OCI-LY3 (cell line): ENCODE measurements around the gene BRCA1.

Experiments
- H2AFZ ChIP-seq: fragments of 200-600, 300-600 bp; shearing (Covaris generic); 2 replicates; pipeline ENCODE4 v1.6.0; 2014; ENCODE audit warnings: antibody characterized with exemption, low read depth, low read length
- H3K27ac ChIP-seq: fragments of 200-600, 300-600 bp; sonication (generic); 2 replicates; pipeline ENCODE4 v1.5.1; 2014; ENCODE audit warnings: mild to moderate bottlenecking, low read length, moderate library complexity, mixed read lengths
- H3K27me3 ChIP-seq: fragments of 200-600, 300-600 bp; sonication (generic); 2 replicates; pipeline ENCODE4 v1.6.1; 2014; ENCODE audit warnings: low read depth, low read length, mixed read lengths
- H3K36me3 ChIP-seq: fragments of 200-600, 300-600 bp; sonication (generic); replicated peaks from 2 replicates; pipeline ENCODE3; 2014; ENCODE audit warnings: low read depth, low read length, mixed read lengths
- H3K4me1 ChIP-seq: fragments of 300-600, 200-600 bp; sonication (generic); 2 replicates; pipeline ENCODE4 v1.6.1; 2014; ENCODE audit warnings: low read length, mixed read lengths
- H3K4me2 ChIP-seq: fragments of 200-600, 300-600 bp; sonication (generic); 2 replicates; pipeline ENCODE4 v1.6.1; 2014; ENCODE audit warnings: low read length, mixed read lengths
- H3K4me3 ChIP-seq: fragments of 300-600, 200-600 bp; sonication (generic); 2 replicates; pipeline ENCODE4 v1.5.1; 2014; ENCODE audit warnings: antibody characterized with exemption, mild to moderate bottlenecking, low read length, moderate library complexity
- H3K79me2 ChIP-seq: fragments of 300-600, 200-600 bp; shearing (Covaris generic); 2 replicates; pipeline ENCODE4 v1.6.1; 2014; ENCODE audit warnings: mild to moderate bottlenecking, low read length, mixed read lengths
- H3K9ac ChIP-seq: fragments of 300-600, 200-600 bp; shearing (Covaris generic); 2 replicates; pipeline ENCODE4 v1.6.0; 2014; ENCODE audit warnings: mild to moderate bottlenecking, low read length, moderate library complexity
- H3K9me3 ChIP-seq: fragments of 200-600, 300-600 bp; shearing (Covaris generic); 2 replicates; pipeline ENCODE4 v1.6.1; 2014; ENCODE audit warnings: low read length, mixed read lengths; ENCODE audit not compliant: insufficient read depth
- H4K20me1 ChIP-seq: fragments of 200-600, 300-600 bp; sonication (generic); 2 replicates; pipeline ENCODE4 v1.6.1; 2016; ENCODE audit warnings: low read length, mixed read lengths; ENCODE audit not compliant: insufficient read depth
- EZH2phosphoT487 ChIP-seq: fragments of 200-600 bp; shearing (Covaris generic); IDR thresholded peaks from 2 replicates; pipeline ENCODE4 v1.6.1; 2018; ENCODE audit warnings: antibody characterized with exemption, mixed run types, low read depth
- TF ChIP-seq, protein P1 (sequence below): fragments of 200-600, 300-600 bp; sonication (generic); IDR thresholded peaks from 2 replicates; pipeline ENCODE4 v1.5.1; 2014; ENCODE audit warnings: antibody characterized with exemption, low read length, low read depth

The BRCA1 gene

GRCh38 chr17:43070872-43071271 is 54.3 kb downstream of the BRCA1 start:
- Histone ChIP-seq H3K36me3 (peaks cover 38% of the 10 kb centered on the region), H3K4me1 (no peaks in the 10 kb centered on the region)
- TF ChIP-seq, protein P1, sequence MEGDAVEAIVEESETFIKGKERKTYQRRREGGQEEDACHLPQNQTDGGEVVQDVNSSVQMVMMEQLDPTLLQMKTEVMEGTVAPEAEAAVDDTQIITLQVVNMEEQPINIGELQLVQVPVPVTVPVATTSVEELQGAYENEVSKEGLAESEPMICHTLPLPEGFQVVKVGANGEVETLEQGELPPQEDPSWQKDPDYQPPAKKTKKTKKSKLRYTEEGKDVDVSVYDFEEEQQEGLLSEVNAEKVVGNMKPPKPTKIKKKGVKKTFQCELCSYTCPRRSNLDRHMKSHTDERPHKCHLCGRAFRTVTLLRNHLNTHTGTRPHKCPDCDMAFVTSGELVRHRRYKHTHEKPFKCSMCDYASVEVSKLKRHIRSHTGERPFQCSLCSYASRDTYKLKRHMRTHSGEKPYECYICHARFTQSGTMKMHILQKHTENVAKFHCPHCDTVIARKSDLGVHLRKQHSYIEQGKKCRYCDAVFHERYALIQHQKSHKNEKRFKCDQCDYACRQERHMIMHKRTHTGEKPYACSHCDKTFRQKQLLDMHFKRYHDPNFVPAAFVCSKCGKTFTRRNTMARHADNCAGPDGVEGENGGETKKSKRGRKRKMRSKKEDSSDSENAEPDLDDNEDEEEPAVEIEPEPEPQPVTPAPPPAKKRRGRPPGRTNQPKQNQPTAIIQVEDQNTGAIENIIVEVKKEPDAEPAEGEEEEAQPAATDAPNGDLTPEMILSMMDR = no peak
- TF ChIP-seq EZH2phosphoT487 = no peak

GRCh38 chr17:43070257-43070656 is 54.9 kb downstream of the BRCA1 start:
- H3K36me3 ChIP-seq = peaks cover 42% of the 10 kb centered on the region
- TF ChIP-seq EZH2phosphoT487 = no peak
- TF ChIP-seq, protein P1 = no peak

More at GRCh38 chr17:43070872-43071271, 54.3 kb downstream of the BRCA1 start:
- Histone ChIP-seq H3K9me3 (no peaks in the 10 kb centered on the region), H3K79me2 (no peaks in the 10 kb centered on the region), H3K9ac (no peak overlapping the region), H2AFZ (no peak overlapping the region), H3K4me2 (no peak overlapping the region), H4K20me1 (no peaks in the 10 kb centered on the region), H3K27me3 (no peaks in the 10 kb centered on the region), H3K4me3 (no peak overlapping the region), H3K27ac (no peak overlapping the region)

DNA sequence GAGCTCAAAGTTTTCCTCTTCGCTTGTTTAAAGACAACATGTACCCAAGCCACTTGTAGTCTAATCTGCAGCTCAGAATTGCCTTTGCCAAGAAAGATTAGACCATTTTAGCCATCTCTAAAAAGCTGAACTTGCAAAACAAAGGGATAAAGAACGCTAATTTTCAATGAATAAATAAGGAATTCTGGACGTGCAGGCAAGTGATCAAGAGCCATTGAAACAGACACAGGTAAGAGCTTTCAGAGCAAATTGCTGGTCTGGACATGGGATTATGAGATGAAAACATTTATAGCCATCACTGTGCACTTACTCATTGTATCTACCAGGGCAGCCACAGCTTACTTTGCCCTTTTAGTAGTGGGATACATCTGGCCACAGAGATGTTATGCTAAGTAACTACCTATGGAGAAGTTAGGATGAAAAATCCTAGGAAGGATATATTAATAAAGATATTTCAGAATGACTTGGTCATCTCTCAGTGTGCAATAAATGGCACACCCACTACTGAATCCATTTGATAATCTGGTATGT is 55.7 kb downstream of the BRCA1 start:
- H3K9ac ChIP-seq = no peak overlapping the region
- H3K27me3 ChIP-seq = no peaks in the 10 kb centered on the region
- no peak overlapping the region for H3K4me3 ChIP-seq
- no peaks in the 10 kb centered on the region for H3K9me3 ChIP-seq
- H4K20me1 ChIP-seq = no peaks in the 10 kb centered on the region
- TF ChIP-seq, protein P1 = no peak
- TF ChIP-seq EZH2phosphoT487 = no peak
- H2AFZ ChIP-seq = no peak overlapping the region
- no peak overlapping the region for H3K27ac ChIP-seq
- peaks cover 45% of the 10 kb centered on the region for H3K36me3 ChIP-seq
- H3K4me1 ChIP-seq = no peaks in the 10 kb centered on the region
- H3K79me2 ChIP-seq = no peaks in the 10 kb centered on the region
- H3K4me2 ChIP-seq = no peak overlapping the region

More at GRCh38 chr17:43070257-43070656, 54.9 kb downstream of the BRCA1 start:
- Histone ChIP-seq H3K9ac (no peak overlapping the region), H3K4me2 (no peak overlapping the region), H3K4me1 (no peaks in the 10 kb centered on the region), H3K27ac (no peak overlapping the region), H2AFZ (no peak overlapping the region), H4K20me1 (no peaks in the 10 kb centered on the region), H3K79me2 (no peaks in the 10 kb centered on the region), H3K9me3 (no peaks in the 10 kb centered on the region), H3K27me3 (no peaks in the 10 kb centered on the region), H3K4me3 (no peak overlapping the region)

DNA sequence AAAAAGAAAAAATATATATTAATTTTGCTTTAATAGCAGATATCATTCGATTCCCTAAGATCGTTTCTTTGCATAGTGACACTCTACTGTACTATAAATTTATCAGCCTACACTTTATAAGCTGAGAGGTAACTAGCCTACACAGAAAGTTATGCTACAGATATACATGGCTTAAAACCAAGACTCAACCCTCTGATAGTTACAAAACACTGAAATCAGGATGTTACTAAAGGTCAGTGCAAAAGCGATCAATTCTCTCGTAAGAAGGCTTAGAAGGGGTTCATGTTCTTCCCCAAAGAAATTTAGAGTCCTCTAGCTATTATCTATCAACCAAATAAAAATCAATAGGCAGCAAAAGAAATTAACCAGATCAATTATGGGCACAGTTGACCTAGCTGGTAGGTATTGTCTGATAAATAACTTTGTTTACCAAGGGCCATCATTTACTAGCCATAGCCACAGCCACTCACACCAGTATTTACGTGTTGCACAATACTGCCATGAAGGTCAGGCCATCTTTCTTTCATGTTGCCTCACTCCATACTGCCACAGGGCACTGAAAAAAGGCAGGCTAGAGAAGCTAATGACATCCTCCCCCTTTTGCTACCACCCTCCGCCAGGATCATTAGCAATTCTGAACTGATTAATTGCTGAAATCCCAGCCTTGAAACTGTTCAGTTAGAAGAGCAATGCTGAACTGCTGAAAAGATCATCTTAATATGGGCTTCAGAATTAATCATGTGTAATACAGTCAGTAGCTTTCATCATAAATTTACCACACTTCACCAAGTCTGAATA is 56.4 kb downstream of the BRCA1 start:
- no peak overlapping the region for H3K4me3 ChIP-seq
- no peak overlapping the region for H3K27ac ChIP-seq
- H3K9me3 ChIP-seq = no peaks in the 10 kb centered on the region
- no peaks in the 10 kb centered on the region for H3K4me1 ChIP-seq
- no peaks in the 10 kb centered on the region for H3K27me3 ChIP-seq
- H4K20me1 ChIP-seq = no peaks in the 10 kb centered on the region; the same call in 1 of the 2 replicates
- no peak overlapping the region for H2AFZ ChIP-seq
- no peak overlapping the region for H3K9ac ChIP-seq
- no peak overlapping the region for H3K4me2 ChIP-seq
- no peaks in the 10 kb centered on the region for H3K79me2 ChIP-seq
- peaks cover 46% of the 10 kb centered on the region for H3K36me3 ChIP-seq
- TF ChIP-seq, protein P1 = no peak
- TF ChIP-seq EZH2phosphoT487 = no peak
